ENCODE measurements around the gene MPDU1. TPM values are rescaled to one million over a fixed set of nuclear protein-coding genes. Genes with fewer than 3 reads are reported as not detected.

Gene MPDU1
- total and polyA plus RNA-seq, 2 of the 13 experiments (the other 11 are each of a cell fraction or from before 2014, with no cell fraction given): 112 to 167 TPM

GRCh38 chr17:7579001-7579833 lies 4.4 kb upstream of the MPDU1 start, which contains the start of gene CD68 (continued):
- TF ChIP-seq ZNF362 (CRISPR knock-in tag; IDR thresholded peaks at IDR 0.05; ENCODE audit: borderline replicate concordance): no peak; the same call in 1 of the 2 replicates
- peak; percentile 86 for TF ChIP-seq ZNF687 (CRISPR knock-in tag; IDR thresholded peaks at IDR 0.05)
- peak; percentile 34; the same call in 1 of the 2 replicates for TF ChIP-seq ARID5B (CRISPR knock-in tag; IDR thresholded peaks at IDR 0.05)
- TF ChIP-seq ZBTB2 (CRISPR knock-in tag; IDR thresholded peaks at IDR 0.05; ENCODE audit: low read depth): peak; percentile 72; the same call in 1 of the 2 replicates
- no peak for TF ChIP-seq ZNF329 (CRISPR knock-in tag; IDR thresholded peaks at IDR 0.05; ENCODE audit: low read depth)
- TF ChIP-seq MEIS1 (CRISPR knock-in tag; IDR thresholded peaks at IDR 0.05; ENCODE audit: borderline replicate concordance): no peak
- no peak for TF ChIP-seq ZNF510 (CRISPR knock-in tag; IDR thresholded peaks at IDR 0.05; ENCODE audit: low read depth)
- peak; percentile 46; the same call in 1 of the 2 replicates for TF ChIP-seq TEAD2 (CRISPR knock-in tag; IDR thresholded peaks at IDR 0.05)
- TF ChIP-seq ZSCAN9 (CRISPR knock-in tag; IDR thresholded peaks at IDR 0.05; ENCODE audit: borderline replicate concordance): peak; percentile 59; the same call in 1 of the 2 replicates
- TF ChIP-seq ZNF639 (CRISPR knock-in tag; conservative IDR thresholded peaks at IDR 0.05): peak; percentile 57; the same call in 1 of the 2 replicates
- TF ChIP-seq ZBTB38 (CRISPR knock-in tag; IDR thresholded peaks at IDR 0.05): peak; percentile 9; the same call in 1 of the 2 replicates
- TF ChIP-seq ZNF224 (CRISPR knock-in tag; IDR thresholded peaks at IDR 0.05): peak; percentile 91

All from HepG2 (cell line).